ENCODE data around the gene RALGAPA1.

DNA sequence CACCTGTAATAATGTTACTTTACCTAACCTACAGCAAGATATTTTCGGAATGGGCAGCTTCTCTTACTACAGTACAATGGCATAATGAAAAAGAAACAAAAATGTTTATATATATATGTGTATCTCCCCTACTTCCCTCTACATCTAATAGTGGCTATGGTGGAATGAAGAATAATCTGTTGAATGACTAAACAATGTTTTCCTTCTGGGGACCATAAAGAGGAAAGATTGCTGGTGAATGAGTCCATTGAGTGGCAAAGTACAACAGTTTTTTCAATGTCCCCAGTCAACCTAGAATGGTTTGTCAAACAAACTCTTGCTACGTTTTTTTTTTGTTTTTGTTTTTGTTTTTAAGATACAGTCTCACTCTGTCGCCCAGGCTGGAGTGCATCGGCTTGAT lies 47.2 kb downstream of the RALGAPA1 start:
- TF ChIP-seq CTCF (IDR thresholded peaks at IDR 0.05) (no peak), POLR2A (IDR thresholded peaks at IDR 0.05) (no peak), EP300 (IDR thresholded peaks at IDR 0.05) (no peak)
